Adrenal gland (tissue), 12 donors: Measurements from ENCODE around the gene HEMGN. TPM values are rescaled to one million over a fixed set of nuclear protein-coding genes. Genes with fewer than 3 reads are reported as not detected.

Experiments used
- DNase-seq, 7 donors: peaks; one replicate each; pipeline ENCODE4 v3.0.0-alpha.2; 2019 to 2020
- H3K27ac ChIP-seq, 5 donors: fragments of 200-600 bp; sonication (generic) in 4 of 5; 1 replicate in 3 of 5; 2 replicates in 2 of 5; pipeline versions ENCODE4 v1.5.1 to v1.8.0; 2016 to 2020; ENCODE audit warnings: mild to moderate bottlenecking in 1 of 5
- H3K27me3 ChIP-seq: fragments of 200-600 bp; 2 replicates; pipeline ENCODE4 v1.8.0; 2021
- H3K36me3 ChIP-seq, 2 donors: fragments of 200-600 bp; replicated peaks in 1 of 2; 1 replicate in 1 of 2; 2 replicates in 1 of 2; pipeline versions ENCODE4 v1.5.1 to v1.8.0; 2018 to 2022
- H3K4me1 ChIP-seq, 2 donors: fragments of 200-600 bp; replicated peaks in 1 of 2; 1 replicate in 1 of 2; 2 replicates in 1 of 2; pipeline versions ENCODE4 v1.5.1 to v1.8.0; 2018 to 2021
- H3K4me3 ChIP-seq, 4 donors: fragments of 200-600 bp; sonication (generic) in 3 of 4; one replicate each; pipeline ENCODE4 v1.5.1; 2016 to 2018
- H3K9me3 ChIP-seq, 3 donors: fragments of 200-600 bp; sonication (generic) in 1 of 3; replicated peaks in 1 of 3; 1 replicate in 2 of 3; 2 replicates in 1 of 3; pipeline versions ENCODE4 v1.5.1 to v1.8.0; 2016 to 2021
- CTCF ChIP-seq, 6 experiments: fragments of 450-650 bp in 4 of 6; fragments of 200-600 bp in 2 of 6; sonication (generic) in 1 of 6; IDR thresholded peaks; 1 replicate in 5 of 6; 2 replicates in 1 of 6; pipeline versions ENCODE4 v1.5.1 to v1.8.0; 2016 to 2021; ENCODE audit warnings: antibody characterized with exemption in 6 of 6, mild to moderate bottlenecking in 2 of 6, moderate library complexity in 1 of 6
- POLR2A ChIP-seq, 2 donors: fragments of 450-650 bp; IDR thresholded peaks; one replicate each; pipeline ENCODE4 v1.6.1; 2017; ENCODE audit warnings: antibody characterized with exemption in 2 of 2, mild to moderate bottlenecking in 2 of 2, moderate library complexity in 1 of 2
- WGBS, 4 donors: extraction: QIAGEN DNeasy Blood & Tissue Kit in 2 of 4; methylation state at CpG; one replicate each; pipeline versions ENCODE4 v1.1.5 to v1.1.7; 2013 to 2017; 5-methylcytosine and 5-hydroxymethylcytosine counted together
- intact Hi-C, 2 donors: fragments of 100-400 bp; cut with DNase I; formaldehyde crosslinking; loops; one replicate each; pipeline versions ENCODE4 v1.14.1 to v1.15.0; 2022 to 2023
- polyA plus RNA-seq, 3 donors: library from polyadenylated mRNA; stranded (reverse); fragments of 200-250 nt in 2 of 3; fragments of 350-450 nt in 1 of 3; fragmentation: Illumina TruSeq in 1 of 3; extraction: RNeasy Lipid Tissue Mini Kit (QIAGEN cat#74804) in 1 of 3; gene quantifications; one replicate each; pipeline ENCODE4 v1.2.3, GENCODE V29; 2013 to 2014
- total RNA-seq, 9 donors: library from RNA; depleted of rRNA in 4 of 9; stranded (reverse); fragments of >200 nt in 4 of 9; fragments of 120-200 nt in 1 of 9; fragmentation: NEBNext Ultra II Directional in 1 of 9; extraction: Animal tissue kit (Norgen Biotek cat#: 25700) in 1 of 9; gene quantifications; one replicate each; pipeline versions ENCODE4 v1.1.0 to v1.2.4, GENCODE V29; 2013 to 2023
- donor health status: healthy with polysubstance abuse.
- donor health status: Bipolar disorder and iron deficiency.
- donor health status: DM: yes; HTN: yes; CAD: no.
- donor health status: DM: no; HTN: no; CAD: no.
- donor health status: DM: no; HTN: no; CAD: no.
- donor health status: DM: yes; HTN: yes; CAD: no.

The HEMGN gene
- total and polyA plus RNA-seq, 12 donors, result 0.22 to 10.0 (median 0.23) TPM; not detected in 9

- 75 to 94% (median 80%) methylated on average over 3 to 6 of the region's 6 CpGs for WGBS, 4 donors
- Histone ChIP-seq H3K4me1 (peaks cover 0 to 11% of the 10 kb centered on the region in 2 donors), H3K27ac (no peak overlapping the region), H3K4me3 (no peak overlapping the region), H3K36me3 (no peaks in the 10 kb centered on the region), H3K9me3 (no peaks in the 10 kb centered on the region), H3K27me3 (no peaks in the 10 kb centered on the region)
- intact Hi-C loops, result loop anchor here in 1 of 2 donors (5.0 kb wide), 1 partner anchor 184 kb away; no protein-coding TSS in a partner anchor
- DNase-seq, result no peak
- TF ChIP-seq CTCF (IDR thresholded peaks at IDR 0.05) (no peak), POLR2A (IDR thresholded peaks at IDR 0.05) (no peak)
These were observed 42.2 kb downstream of the HEMGN start for GRCh38 chr9:97895695-97896332.

DNA sequence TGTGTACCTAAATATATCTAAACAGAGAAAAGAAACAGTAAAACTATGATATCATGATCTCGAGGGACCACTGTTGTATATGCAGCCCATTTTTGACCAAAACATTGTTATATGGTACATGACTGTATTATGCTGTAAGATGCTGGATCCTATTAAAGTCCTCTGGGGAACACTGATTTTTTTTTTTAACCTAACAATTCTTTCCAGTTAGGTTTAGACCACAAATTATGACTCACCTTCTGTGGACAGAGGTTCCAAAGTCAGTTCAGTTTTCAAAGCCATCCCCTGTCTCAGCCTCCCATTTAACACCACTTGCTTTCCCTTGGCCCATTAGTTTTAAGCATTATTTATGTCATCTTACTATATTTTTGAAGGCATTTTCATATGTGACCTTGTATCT lies 42.8 kb downstream of the HEMGN start:
- DNase-seq, result no peak
- H3K36me3 ChIP-seq, result no peaks in the 10 kb centered on the region

GRCh38 chr9:97892421-97892820 lies 45.6 kb downstream of the HEMGN start:
- DNase-seq, result no peak
- WGBS, 4 donors, result 79 to 100% (median 82%) methylated on average over 2 of the region's 2 CpGs
- H3K36me3 ChIP-seq, result no peaks in the 10 kb centered on the region
- no peak overlapping the region for H3K4me3 ChIP-seq
- no peaks in the 10 kb centered on the region for H3K27me3 ChIP-seq
- no peak overlapping the region for H3K27ac ChIP-seq
- intact Hi-C loops, result loop anchor here in 1 of 2 donors (5.0 kb wide), 1 partner anchor 180 kb away; no protein-coding TSS in a partner anchor
- H3K4me1 ChIP-seq, result no peaks in the 10 kb centered on the region
- TF ChIP-seq POLR2A (IDR thresholded peaks at IDR 0.05), result no peak
- TF ChIP-seq CTCF (IDR thresholded peaks at IDR 0.05), result no peak
- H3K9me3 ChIP-seq, result no peaks in the 10 kb centered on the region

More for the DNA sequence above, 42.8 kb downstream of the HEMGN start:
- Histone ChIP-seq H3K27me3 (no peaks in the 10 kb centered on the region), H3K27ac (no peak overlapping the region), H3K4me3 (no peak overlapping the region), H3K4me1 (peaks cover 0 to 5% of the 10 kb centered on the region in 2 donors), H3K9me3 (no peaks in the 10 kb centered on the region)
- WGBS, 4 donors, result 92 to 96% (median 95%) methylated on average over 1 of the region's 1 CpG
- TF ChIP-seq CTCF (IDR thresholded peaks at IDR 0.05), result no peak
- TF ChIP-seq POLR2A (IDR thresholded peaks at IDR 0.05), result no peak
- intact Hi-C loops, result loop anchor here in 1 of 2 donors (5.0 kb wide), 1 partner anchor 183 kb away; no protein-coding TSS in a partner anchor

DNA sequence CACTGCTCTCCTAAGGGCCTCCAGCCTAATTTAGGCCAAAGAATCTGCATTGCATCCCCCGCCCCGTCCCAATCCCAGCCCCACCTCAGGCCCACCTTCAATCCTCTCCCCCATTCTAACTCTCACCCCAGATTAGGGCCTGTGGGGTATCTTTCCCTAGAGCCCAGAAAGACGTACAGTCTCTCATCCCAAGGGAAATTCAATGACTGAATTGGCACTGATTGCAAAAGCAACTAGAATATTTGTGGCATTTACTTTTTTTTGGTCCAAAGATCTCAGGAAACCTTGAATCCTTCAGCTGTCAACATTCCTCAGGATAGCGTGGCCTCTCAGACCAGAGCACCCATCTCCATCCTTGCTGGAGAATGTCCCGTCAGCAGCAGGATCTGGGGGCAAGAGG lies 46.2 kb downstream of the HEMGN start:
- H3K27ac ChIP-seq, result no peak overlapping the region
- H3K4me3 ChIP-seq, result no peak overlapping the region
- no peaks in the 10 kb centered on the region for H3K27me3 ChIP-seq
- H3K4me1 ChIP-seq, result no peaks in the 10 kb centered on the region
- 85 to 93% (median 89%) methylated on average over 4 to 5 of the region's 5 CpGs for WGBS, 4 donors
- no peak for TF ChIP-seq POLR2A (IDR thresholded peaks at IDR 0.05)
- no peak for TF ChIP-seq CTCF (IDR thresholded peaks at IDR 0.05)
- H3K9me3 ChIP-seq, result no peaks in the 10 kb centered on the region
- no peak for DNase-seq
- H3K36me3 ChIP-seq, result no peaks in the 10 kb centered on the region
- intact Hi-C loops, result loop anchor here in 1 of 2 donors (5.0 kb wide), 1 partner anchor 179 kb away; no protein-coding TSS in a partner anchor
